GM12873 (cell line): ENCODE measurements around the gene TTBK2.

ENCODE experiments used
- CTCF ChIP-seq: IDR thresholded peaks from 2 replicates; pipeline ENCODE4 v1.5.1; 2012; ENCODE audit warnings: low read depth, mild to moderate bottlenecking, moderate library complexity, low read length, control low read depth; ENCODE audit not compliant: insufficient read depth; ENCODE audit errors: missing control alignments

Gene TTBK2

GRCh38 chr15:42712584-42712983 lies 208.0 kb downstream of the TTBK2 start:
- TF ChIP-seq CTCF, result no peak

GRCh38 chr15:42711746-42712145 lies 208.8 kb downstream of the TTBK2 start:
- no peak for TF ChIP-seq CTCF

- TF ChIP-seq CTCF, result no peak
These were observed 209.9 kb downstream of the TTBK2 start for GRCh38 chr15:42710662-42711061.

DNA sequence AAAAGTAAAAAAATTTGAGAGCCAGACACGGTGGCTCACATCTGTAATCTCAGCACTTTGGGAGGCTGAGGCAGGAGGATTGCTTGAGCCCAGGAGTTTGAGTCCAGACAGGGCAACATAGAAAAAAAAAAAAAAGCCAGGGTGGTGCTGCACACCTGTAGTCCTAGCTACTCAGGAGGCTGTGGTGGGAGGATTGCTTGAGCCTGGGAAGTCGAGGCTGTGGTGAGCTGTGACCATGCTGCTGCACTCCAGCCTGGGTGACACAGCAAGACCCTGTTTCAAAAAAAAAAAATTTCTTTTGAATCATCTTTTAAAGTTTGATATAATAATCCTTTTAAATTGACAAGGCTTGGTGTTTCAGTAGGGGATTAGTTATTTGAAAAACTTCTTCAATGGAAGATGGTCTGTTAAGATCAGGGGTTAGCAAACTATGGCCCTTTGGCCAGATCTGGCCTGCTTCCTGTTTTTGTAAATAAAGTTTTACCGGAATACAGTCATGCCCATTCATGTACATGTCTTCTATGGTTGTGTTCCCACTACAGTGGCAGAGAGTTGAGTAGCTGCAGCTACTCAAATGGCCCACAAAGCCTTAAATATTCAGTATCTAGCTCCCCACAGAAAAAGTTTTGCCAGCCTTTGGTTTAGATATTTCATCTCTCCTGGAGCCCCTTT lies 212.6 kb downstream of the TTBK2 start:
- no peak for TF ChIP-seq CTCF

DNA sequence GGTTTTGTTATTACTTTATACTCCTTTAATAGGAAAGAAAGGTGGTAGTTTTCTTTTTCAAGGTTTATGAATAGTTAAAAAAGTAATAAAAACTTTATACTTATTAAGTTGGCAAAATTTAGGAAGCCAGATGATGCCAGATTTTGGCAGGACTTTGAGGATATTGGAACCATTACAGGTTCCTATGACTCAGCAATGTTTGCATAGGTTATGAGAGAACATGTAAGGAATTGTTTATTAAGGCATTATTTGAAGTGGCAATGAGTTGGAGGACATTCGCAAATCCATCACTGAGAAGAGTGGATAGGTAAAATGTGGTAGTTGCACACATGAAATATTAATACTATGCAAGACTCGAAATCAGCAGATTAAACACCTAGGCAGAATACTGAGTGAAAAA lies 213.5 kb downstream of the TTBK2 start:
- TF ChIP-seq CTCF, result no peak

DNA sequence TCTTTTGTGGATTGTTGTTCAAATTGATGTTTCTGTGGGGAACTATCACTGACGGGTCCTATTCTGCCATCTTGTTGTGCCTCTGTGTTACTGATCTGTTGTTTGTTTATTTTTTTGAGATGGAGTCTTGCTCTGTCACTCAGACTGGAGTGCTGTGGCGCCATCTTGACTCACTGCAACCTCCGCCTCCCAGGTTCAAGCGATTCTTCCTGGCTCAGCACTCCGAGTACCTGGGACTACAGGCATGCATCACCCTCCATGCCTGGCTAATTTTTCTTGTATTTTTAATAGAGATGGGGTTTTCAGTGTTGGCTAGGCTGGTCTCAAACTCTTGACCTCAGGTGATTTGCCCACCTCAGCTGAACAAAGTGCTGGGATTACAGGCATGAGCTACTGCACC lies 215.2 kb downstream of the TTBK2 start:
- no peak for TF ChIP-seq CTCF

GRCh38 chr15:42704492-42704926 lies 216.1 kb downstream of the TTBK2 start:
- TF ChIP-seq CTCF, result peak; percentile 91
